ENCODE measurements around the gene OMA1. TPM values are rescaled to one million over a fixed set of nuclear protein-coding genes. Genes with fewer than 3 reads are reported as not detected.
A peak's percentile ranks its signal among the peaks of the same experiment; 100 is the strongest.
"Not testable (repeated sequence)": the region's sequence is repeated elsewhere in the genome, so short reads cannot be mapped to it uniquely, and the experiment has no call there.

The OMA1 gene
- total RNA-seq, 1 experiment from 2014 or later: 21.4 TPM

DNA sequence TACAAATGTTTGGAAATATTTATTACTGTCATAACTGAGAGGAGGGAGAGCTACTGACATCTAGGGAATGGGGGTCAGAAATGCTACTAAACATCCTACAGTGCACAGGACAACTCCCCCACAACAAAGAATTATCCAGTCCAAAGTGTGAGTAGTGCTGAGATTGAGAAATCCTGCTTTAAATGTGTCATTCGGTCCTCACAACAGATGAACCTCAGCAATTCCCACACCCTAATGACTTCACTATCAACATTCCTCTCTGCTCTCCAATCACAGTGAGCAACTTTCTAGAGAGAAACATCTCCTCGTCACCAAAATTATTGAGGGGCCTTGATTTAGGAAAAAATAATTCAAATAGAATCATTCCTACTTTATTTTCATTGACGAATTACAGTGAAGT is 18.0 kb downstream of the OMA1 start:
- peak; percentile 32 for DNase-seq (ENCODE audit: low read depth)

DNA sequence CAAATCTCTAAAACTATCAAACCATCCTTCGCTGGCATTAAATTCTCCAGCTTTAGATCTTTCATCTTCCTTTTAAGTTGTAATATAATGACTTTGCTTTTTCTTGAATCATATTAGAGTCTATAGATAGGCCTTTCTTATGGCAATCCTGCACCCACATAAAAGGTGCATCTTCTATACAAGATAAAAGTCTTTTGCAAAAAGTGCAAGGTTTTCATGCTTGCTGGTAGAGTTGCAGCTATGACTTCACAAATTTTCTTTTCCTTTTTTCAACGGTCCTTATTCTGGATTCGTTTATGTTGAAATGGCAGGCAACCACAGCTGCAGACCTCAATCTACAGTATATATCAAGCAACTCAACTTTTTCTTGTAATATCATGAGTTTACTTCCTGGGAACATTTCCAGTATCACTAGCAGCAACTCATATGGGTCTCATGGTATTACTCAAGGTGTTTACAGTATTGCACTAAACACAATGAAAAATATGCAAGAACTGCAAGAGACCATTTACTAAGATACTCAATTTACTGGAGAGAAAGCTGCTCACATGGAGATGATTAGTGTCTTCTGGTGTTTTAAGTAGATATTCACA is 22.1 kb downstream of the OMA1 start:
- no peak for DNase-seq (ENCODE audit: low read depth)

- DNase-seq (ENCODE audit: low read depth): peak; percentile 74
Observed at GRCh38 chr1:58515794-58516401, 30.6 kb downstream of the OMA1 start.

DNA sequence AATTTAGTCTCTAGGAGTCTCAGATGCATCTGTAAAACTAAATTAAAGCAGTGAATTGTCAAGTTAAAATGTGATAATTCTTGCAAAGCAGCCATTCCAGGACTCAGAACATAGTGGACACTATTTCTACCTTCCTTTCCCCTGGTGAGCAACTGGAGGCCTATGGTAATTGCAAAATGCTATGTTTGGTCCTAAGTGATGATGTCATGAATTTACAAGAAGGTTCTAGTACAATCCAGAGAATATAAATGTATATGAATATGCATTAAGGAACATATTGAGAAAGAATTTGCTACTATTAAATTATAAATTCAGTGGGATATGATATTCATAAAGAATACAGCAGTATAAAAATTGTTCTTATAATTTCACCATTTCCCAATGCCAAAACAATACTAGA is 32.6 kb downstream of the OMA1 start:
- DNase-seq (ENCODE audit: low read depth): no peak

DNA sequence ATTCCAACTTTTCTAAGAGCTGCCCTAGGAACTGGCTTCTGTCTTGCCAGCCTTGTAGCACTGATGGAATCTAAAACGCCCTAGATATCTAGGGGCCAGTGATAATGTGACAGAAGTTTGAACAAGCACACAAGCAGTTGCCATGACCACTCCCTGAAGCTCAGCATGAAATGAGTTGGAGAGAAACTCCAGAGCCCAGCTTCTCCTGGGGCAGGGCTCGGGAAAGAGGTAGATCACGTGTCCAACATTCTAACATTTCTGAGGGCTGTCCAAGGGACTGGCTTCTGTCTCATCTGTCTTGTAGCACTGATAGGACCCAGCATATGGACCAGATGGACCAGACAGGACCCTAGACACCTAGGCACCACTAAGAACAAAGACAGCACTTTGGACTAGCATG is 37.9 kb downstream of the OMA1 start:
- DNase-seq (ENCODE audit: low read depth): no peak

DNA sequence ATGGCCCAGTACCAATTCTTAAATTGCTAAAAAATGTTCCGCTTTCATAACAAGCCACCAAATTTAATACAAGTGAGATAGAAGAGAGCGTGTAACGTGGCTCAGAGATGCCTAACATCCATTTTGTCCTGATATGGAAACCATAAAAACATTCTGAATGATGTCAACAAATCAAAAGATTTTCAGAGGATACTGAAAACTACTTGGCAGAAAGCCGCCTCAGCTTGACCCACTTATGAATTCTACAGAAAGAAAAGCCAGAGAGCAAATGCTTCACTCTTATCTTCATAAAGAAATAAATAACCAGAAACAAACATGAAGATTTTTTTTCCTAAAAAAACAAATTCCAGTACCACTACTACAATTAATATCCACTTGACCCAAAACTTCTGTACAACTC is 41.2 kb downstream of the OMA1 start:
- DNase-seq (ENCODE audit: low read depth): no peak

- DNase-seq (ENCODE audit: low read depth): no peak
Observed at GRCh38 chr1:58502519-58502918, 44.0 kb downstream of the OMA1 start.

GRCh38 chr1:58500043-58500442 is 46.5 kb downstream of the OMA1 start:
- no peak for DNase-seq (ENCODE audit: low read depth)

GRCh38 chr1:58497499-58497898 is 49.0 kb downstream of the OMA1 start:
- DNase-seq (ENCODE audit: low read depth): no peak

DNA sequence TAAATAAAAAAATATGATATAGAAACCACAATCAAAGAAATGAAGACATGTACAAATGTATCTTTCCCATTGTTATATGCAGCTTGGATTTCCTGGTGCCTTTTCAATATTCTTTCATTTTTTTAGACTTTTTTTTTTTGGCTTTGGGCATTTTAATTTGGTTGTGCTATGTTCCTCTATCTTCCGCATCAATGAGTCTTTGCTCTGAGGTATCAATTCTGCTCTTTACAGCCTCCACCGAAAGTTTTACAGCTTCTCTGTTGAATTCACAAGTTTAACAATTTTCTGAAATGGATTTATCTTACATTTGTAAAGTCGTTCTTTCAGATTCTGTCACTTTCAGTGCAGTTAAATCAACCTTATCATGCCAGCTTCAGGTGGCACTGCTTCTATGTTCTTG is 50.5 kb downstream of the OMA1 start:
- no peak for DNase-seq (ENCODE audit: low read depth)

- DNase-seq (ENCODE audit: low read depth): not testable (repeated sequence)
Observed at GRCh38 chr1:58488914-58489313, 57.6 kb downstream of the OMA1 start.

DNA sequence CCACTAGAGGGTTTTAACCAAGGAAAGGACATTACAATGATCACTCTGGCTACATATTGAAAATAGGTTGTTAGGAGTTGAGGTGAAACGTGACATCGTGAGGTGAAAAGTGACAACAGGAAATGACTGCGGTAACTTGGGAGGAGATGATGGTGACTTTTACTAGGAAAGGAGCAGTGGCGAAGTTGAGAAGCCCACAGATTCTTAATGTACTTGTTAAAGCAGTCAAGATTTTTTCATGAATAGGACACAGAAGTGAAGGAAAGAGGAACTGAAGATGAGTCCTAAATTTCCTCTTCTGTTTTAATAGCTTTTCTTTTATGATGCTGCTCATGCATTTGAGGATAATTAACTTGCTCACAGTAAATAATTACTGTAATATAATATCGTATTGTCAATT is 59.5 kb downstream of the OMA1 start:
- DNase-seq (ENCODE audit: low read depth): no peak

- no peak for DNase-seq (ENCODE audit: low read depth)
Observed at GRCh38 chr1:58481962-58482361, 64.6 kb downstream of the OMA1 start.

DNA sequence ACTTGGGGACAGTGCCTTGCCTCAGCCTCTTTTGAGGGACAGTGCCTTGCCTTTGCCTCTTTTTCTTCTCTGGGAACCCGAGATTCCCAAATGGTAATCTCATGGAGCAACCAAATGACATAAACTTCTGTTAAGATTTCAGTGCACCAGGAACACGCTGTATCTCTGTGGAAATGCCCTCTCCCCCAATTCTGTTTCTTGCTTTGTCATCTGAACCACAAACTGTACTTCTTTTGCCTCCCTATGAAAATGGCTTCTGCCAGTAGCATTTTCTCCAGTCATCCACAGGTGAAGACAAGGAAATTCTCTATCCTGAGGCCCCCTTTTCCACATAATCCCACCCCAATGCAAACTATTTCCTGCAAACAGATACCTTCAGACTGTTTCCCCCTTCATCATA is 66.3 kb downstream of the OMA1 start:
- DNase-seq (ENCODE audit: low read depth): no peak

DNA sequence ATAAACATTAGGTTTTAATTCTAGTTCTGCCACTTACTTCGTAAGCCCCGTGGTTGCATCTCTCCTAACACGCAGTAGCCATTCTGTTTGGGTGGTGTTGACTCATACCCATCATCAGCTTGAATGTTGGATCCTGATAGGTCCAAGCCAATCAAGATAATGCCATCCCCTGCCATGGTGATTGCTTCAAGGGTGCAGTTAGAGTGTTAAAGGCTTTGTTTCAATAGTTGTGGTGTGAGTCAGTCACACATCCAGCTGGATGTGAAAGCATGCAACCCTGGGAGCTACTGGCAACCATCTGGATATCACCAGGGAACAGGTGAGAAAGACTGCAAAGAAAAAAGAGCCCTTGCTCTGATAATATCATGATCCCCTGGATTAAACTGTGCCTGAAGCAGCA is 69.1 kb downstream of the OMA1 start:
- DNase-seq (ENCODE audit: low read depth): peak; percentile 52

DNA sequence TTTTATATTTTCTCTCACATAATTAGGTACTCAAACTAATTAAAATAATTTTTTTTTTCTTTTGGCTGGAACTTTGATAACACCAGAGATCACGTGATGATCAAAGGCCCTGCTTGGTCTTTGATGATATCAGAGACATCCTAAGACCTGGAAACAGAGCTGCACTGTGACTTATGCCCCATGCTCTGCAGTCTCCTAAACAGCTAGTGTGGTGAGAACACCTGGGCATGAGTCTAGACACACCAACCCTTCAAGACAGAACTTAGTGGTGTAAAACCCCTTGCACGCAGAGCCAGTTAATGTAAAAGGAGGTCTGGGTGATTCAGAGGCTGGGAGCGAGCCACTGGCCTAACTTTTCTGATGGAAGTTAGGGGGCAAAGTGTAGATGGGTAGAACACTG is 70.3 kb downstream of the OMA1 start:
- no peak for DNase-seq (ENCODE audit: low read depth)

- DNase-seq (ENCODE audit: low read depth): no peak
Observed at GRCh38 chr1:58469476-58469875, 77.0 kb downstream of the OMA1 start.

DNA sequence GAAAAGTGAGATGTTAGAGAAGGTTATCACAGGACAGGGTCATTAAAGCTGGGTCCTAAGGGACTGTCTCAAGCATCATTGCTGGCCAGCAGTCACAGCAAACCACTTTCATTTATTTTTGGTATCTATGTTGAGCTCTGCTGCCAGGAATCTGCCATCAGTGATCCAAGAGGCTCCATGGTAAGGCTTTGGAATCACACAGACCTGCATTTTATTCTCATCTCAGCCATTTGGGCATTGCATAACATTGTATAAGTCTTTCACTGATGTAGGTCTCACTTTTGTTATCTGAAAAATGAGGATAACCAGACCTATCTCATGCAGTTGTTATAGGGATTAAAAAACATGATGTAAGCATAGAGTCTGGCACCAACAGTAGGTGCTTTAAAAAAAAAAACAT is 77.5 kb downstream of the OMA1 start:
- DNase-seq (ENCODE audit: low read depth): no peak

- DNase-seq (ENCODE audit: low read depth): no peak
Observed at GRCh38 chr1:58468612-58469011, 77.9 kb downstream of the OMA1 start.

DNA sequence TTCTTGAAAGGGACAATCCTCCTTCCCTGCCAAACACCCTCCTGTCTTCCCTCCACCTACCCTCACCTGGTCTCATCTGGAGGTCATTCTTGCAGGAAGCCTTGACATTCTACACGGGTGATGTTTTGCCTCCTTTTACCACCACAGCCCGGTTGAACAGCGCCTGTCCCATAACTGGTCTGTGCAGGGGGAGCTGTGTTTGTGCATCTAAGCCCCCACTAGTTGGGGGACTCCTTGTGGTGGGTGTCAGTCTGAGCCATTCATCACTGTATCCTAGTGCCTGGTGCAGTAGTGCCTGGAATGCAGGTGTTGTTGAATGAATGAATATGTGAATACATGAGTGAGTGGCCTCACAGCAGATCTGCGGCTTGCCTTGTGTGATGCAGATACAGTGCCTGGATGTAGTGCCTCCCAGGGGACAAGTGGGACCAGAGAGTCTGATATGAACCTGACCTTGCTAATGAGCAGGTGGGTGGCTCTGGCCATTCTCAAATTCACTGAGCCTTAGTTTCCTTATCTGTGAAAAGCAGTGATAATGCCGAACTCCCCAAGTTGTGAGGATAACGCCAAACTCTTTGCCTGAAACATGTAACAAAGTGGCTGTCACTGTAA is 79.8 kb downstream of the OMA1 start:
- no peak for DNase-seq (ENCODE audit: low read depth)

- DNase-seq (ENCODE audit: low read depth): peak; percentile 72
Observed at GRCh38 chr1:58465825-58466629, 80.5 kb downstream of the OMA1 start.

DNA sequence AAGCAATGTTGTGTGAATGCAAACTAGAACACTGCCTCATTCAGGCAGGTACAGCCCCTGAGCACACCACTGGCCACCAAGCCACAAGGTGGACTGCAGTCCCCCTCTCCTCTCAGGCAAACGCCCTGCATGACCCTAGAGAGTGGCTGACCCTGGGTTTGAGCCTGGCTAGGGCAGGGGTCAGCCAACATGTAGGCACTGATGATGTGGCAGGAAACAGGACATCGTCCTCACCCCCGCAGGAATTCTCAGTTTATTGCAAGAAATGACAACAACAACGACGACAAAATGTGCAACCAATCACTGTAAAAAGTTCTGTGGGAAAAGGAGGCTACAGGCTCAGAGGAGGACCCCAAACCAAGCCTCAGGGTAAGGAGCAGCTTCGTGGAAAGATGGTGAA is 81.3 kb downstream of the OMA1 start:
- DNase-seq (ENCODE audit: low read depth): no peak

GRCh38 chr1:58460469-58460868 is 86.1 kb downstream of the OMA1 start:
- peak; percentile 22 for DNase-seq (ENCODE audit: low read depth)

All from M059J (cell line).